HL-60 (cell line): ENCODE results near the gene KIAA1755.

Source experiments
- POLR2AphosphoS5 ChIP-seq: IDR thresholded peaks from 2 replicates; pipeline ENCODE4 v1.6.1; 2012; ENCODE audit warnings: low read depth
- TF ChIP-seq, protein P1 (sequence below): IDR thresholded peaks from one replicate; pipeline ENCODE4 v1.5.1; 2011; ENCODE audit warnings: low read length, control low read depth, inconsistent platforms; ENCODE audit not compliant: insufficient read depth

DNA sequence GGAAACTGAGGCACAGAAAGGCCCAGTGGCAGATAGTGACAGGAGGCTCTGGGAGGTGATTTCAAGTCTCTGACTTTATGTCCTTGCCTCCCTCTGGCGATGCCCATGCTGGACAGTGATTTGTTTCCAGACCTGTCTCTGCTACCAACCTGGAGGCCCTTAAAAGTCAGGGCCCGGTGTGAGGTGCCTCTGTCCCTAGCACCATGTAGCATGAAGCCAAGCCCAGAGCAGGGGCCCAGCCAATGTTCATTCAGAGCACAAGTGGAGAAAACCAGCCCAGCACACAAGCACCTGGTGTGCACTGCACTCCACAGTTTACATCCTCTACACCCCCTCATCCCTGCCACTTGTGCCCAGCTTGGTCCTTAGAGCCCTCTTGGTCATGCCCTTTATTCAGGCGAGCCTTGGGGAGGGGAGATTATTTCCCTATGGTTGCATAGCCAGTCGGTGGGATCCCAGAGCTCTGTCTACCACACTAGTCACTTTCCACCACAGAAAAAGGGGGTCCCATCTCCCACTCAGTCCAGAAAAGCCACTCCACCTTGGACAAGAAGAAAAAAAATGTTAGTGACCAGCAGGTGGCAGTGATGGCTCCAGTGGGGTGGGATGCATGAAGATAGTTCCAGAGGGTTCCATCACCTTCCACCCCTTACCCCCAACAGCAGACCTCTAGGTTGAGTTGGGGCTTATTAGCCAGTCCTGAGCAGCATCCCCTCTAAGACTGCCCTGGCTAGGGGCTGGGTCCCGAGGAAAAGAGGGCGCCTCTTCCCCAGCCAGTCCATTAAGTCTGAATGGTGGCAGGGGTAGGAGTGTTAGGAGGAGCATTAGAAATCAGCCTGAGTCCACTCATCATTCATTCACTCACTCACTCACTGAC lies 30.9 kb downstream of the KIAA1755 start:
- TF ChIP-seq, protein P1, sequence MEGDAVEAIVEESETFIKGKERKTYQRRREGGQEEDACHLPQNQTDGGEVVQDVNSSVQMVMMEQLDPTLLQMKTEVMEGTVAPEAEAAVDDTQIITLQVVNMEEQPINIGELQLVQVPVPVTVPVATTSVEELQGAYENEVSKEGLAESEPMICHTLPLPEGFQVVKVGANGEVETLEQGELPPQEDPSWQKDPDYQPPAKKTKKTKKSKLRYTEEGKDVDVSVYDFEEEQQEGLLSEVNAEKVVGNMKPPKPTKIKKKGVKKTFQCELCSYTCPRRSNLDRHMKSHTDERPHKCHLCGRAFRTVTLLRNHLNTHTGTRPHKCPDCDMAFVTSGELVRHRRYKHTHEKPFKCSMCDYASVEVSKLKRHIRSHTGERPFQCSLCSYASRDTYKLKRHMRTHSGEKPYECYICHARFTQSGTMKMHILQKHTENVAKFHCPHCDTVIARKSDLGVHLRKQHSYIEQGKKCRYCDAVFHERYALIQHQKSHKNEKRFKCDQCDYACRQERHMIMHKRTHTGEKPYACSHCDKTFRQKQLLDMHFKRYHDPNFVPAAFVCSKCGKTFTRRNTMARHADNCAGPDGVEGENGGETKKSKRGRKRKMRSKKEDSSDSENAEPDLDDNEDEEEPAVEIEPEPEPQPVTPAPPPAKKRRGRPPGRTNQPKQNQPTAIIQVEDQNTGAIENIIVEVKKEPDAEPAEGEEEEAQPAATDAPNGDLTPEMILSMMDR = no peak
- TF ChIP-seq POLR2AphosphoS5 = no peak
